Epithelial cell of proximal tubule (primary cell): ENCODE results near the gene LHX6. TPM values are rescaled to one million over a fixed set of nuclear protein-coding genes. Genes with fewer than 3 reads are reported as not detected.

Experiments
- DNase-seq: peaks from one replicate; pipeline ENCODE4 v3.0.0-alpha.2; 2011; ENCODE audit warnings: low read depth
- H3K4me3 ChIP-seq: 2 replicates; pipeline ENCODE4 v1.5.1; 2011; ENCODE audit warnings: low read depth, mild to moderate bottlenecking, low read length
- total RNA-seq: library from RNA; depleted of rRNA; stranded (reverse); fragments of >200 nt; gene quantifications from 2 replicates; pipeline ENCODE4 v1.2.3, GENCODE V29; 2015
- TF ChIP-seq, protein P1 (sequence below): conservative IDR thresholded peaks from 2 replicates; pipeline ENCODE4 v1.5.1; 2012; ENCODE audit warnings: low read depth, mild to moderate bottlenecking, low read length

The LHX6 gene
- total RNA-seq, 1 donor from 2014 or later: 0.06 TPM

DNA sequence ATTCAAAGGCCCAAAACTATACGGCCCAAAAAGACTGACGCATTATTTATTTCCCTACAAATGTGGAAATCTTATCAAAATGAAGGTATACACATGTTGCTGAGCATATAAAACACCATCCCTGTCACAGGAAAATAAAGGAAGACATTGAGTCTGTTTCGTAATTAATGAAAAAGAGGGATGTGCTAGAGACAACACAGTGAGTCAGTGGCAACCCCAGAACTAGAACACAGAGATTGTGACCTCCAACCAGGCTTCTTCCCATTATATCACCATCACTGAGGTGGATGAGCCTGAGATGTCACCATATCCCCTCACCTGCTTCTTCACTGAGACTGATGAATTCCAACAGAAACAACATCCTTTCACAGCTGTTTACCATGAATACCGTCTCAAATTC is 73.0 kb downstream of the LHX6 start:
- no peak overlapping the region for H3K4me3 ChIP-seq
- TF ChIP-seq, protein P1, sequence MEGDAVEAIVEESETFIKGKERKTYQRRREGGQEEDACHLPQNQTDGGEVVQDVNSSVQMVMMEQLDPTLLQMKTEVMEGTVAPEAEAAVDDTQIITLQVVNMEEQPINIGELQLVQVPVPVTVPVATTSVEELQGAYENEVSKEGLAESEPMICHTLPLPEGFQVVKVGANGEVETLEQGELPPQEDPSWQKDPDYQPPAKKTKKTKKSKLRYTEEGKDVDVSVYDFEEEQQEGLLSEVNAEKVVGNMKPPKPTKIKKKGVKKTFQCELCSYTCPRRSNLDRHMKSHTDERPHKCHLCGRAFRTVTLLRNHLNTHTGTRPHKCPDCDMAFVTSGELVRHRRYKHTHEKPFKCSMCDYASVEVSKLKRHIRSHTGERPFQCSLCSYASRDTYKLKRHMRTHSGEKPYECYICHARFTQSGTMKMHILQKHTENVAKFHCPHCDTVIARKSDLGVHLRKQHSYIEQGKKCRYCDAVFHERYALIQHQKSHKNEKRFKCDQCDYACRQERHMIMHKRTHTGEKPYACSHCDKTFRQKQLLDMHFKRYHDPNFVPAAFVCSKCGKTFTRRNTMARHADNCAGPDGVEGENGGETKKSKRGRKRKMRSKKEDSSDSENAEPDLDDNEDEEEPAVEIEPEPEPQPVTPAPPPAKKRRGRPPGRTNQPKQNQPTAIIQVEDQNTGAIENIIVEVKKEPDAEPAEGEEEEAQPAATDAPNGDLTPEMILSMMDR: no peak
- no peak for DNase-seq

Other genes starting within 250 kb of the LHX6 start
- gene TTLL11, start 135.6 kb downstream of the LHX6 start, total RNA-seq: 0.75 and 1.7 TPM in 2 replicates
- gene NDUFA8, start 69.2 kb downstream of the LHX6 start, total RNA-seq: 49.4 and 59.8 TPM in 2 replicates
- gene MORN5, start 69.0 kb downstream of the LHX6 start, total RNA-seq: not detected in 2 replicates
- gene RBM18, start 35.9 kb upstream of the LHX6 start, total RNA-seq: 8.4 and 13.9 TPM in 2 replicates
- 27.3 and 48.8 TPM in 2 replicates for gene MRRF, start 35.9 kb upstream of the LHX6 start, total RNA-seq
- gene PTGS1, start 142.1 kb upstream of the LHX6 start, total RNA-seq: 2.2 and 6.0 TPM in 2 replicates
- gene OR1J1, start 249.0 kb upstream of the LHX6 start, total RNA-seq: not detected in 2 replicates